HG02763 (cell line): Measurements from ENCODE around the gene IL17D.
A peak's percentile ranks its signal among the peaks of the same experiment; 100 is the strongest.

Experiments used
- ATAC-seq: cut with Tn5 transposase; IDR thresholded peaks from one replicate; pipeline ENCODE4 v1.9.1; 2021; ENCODE audit warnings: mild to moderate bottlenecking, moderate library complexity; ENCODE audit not compliant: unreplicated experiment

IL17D gene

GRCh38 chr13:20689291-20689690 lies 14.2 kb upstream of the IL17D start:
- ATAC-seq = no peak

- no peak for ATAC-seq
Observed at GRCh38 chr13:20691616-20692015, 11.9 kb upstream of the IL17D start.

GRCh38 chr13:20696073-20696472 lies 7.4 kb upstream of the IL17D start:
- ATAC-seq = no peak

GRCh38 chr13:20699715-20700114 lies 3.8 kb upstream of the IL17D start:
- ATAC-seq = no peak

GRCh38 chr13:20700288-20700687 lies 3.2 kb upstream of the IL17D start:
- no peak for ATAC-seq

GRCh38 chr13:20701461-20701860 lies 2.0 kb upstream of the IL17D start:
- ATAC-seq = no peak

- no peak for ATAC-seq
Observed at GRCh38 chr13:20702530-20702914, 977 bp upstream of the IL17D start.

- peak; percentile 89 for ATAC-seq
Observed at GRCh38 chr13:20703780-20704458, 420 bp downstream of the IL17D start.

GRCh38 chr13:20704459-20705069 lies 1.1 kb downstream of the IL17D start:
- no peak for ATAC-seq

- ATAC-seq = no peak
Observed at GRCh38 chr13:20706661-20707060, 3.2 kb downstream of the IL17D start.

- ATAC-seq = no peak
Observed at GRCh38 chr13:20708216-20708615, 4.7 kb downstream of the IL17D start.

- ATAC-seq = no peak
Observed at GRCh38 chr13:20709369-20709768, 5.9 kb downstream of the IL17D start.

- ATAC-seq = no peak
Observed at GRCh38 chr13:20709782-20710181, 6.3 kb downstream of the IL17D start.

GRCh38 chr13:20711301-20712044 lies 8.0 kb downstream of the IL17D start:
- ATAC-seq = no peak

- ATAC-seq = no peak
Observed at GRCh38 chr13:20713014-20713376, 9.5 kb downstream of the IL17D start.

GRCh38 chr13:20713751-20714150 lies 10.3 kb downstream of the IL17D start:
- no peak for ATAC-seq

GRCh38 chr13:20714161-20714560 lies 10.7 kb downstream of the IL17D start:
- ATAC-seq = no peak

GRCh38 chr13:20714563-20715329 lies 11.2 kb downstream of the IL17D start:
- ATAC-seq = no peak

GRCh38 chr13:20715330-20715712 lies 11.8 kb downstream of the IL17D start:
- ATAC-seq = no peak

GRCh38 chr13:20716951-20717350 lies 13.5 kb downstream of the IL17D start:
- no peak for ATAC-seq
